SK-N-MC (cell line): ENCODE data around the gene SPINT4.

Source experiments
- DNase-seq: peaks from one replicate; pipeline ENCODE4 v3.0.0-alpha.2; 2011; ENCODE audit warnings: low read depth, low spot score
- H3K27ac ChIP-seq: fragments of 200-600 bp; sonication (generic); 2 replicates; pipeline ENCODE4 v1.5.1; 2016; ENCODE audit warnings: mixed run types
- H3K36me3 ChIP-seq: fragments of 200-600 bp; sonication (generic); 2 replicates; pipeline ENCODE4 v1.6.1; 2017; ENCODE audit warnings: antibody characterized with exemption, low read length, mixed read lengths; ENCODE audit not compliant: insufficient read depth
- H3K4me3 ChIP-seq: fragments of 200-600 bp; sonication (generic); 2 replicates; pipeline ENCODE4 v1.5.1; 2016
- H3K9ac ChIP-seq: fragments of 200-600 bp; sonication (generic); 2 replicates; pipeline ENCODE4 v1.8.0; 2017; ENCODE audit warnings: mixed run types, mixed read lengths; ENCODE audit not compliant: insufficient read length
- H3K9me3 ChIP-seq: fragments of 200-600 bp; sonication (generic); 2 replicates; pipeline ENCODE4 v1.6.1; 2017; ENCODE audit warnings: low read depth, mild to moderate bottlenecking, antibody characterized with exemption, low read length, moderate library complexity, mixed read lengths
- EZH2 ChIP-seq: fragments of 200-600 bp; sonication (generic); IDR thresholded peaks from one replicate; pipeline ENCODE4 v1.6.1; 2017; ENCODE audit warnings: antibody characterized with exemption
- FOXP2 ChIP-seq: optimal IDR thresholded peaks from 2 replicates; pipeline ENCODE3; 2011; ENCODE audit warnings: mild to moderate bottlenecking, moderate library complexity; ENCODE audit not compliant: insufficient read depth; ENCODE audit errors: extremely low read length, control extremely low read depth
- POLR2AphosphoS5 ChIP-seq: IDR thresholded peaks from 2 replicates; pipeline ENCODE4 v1.6.1; 2012; ENCODE audit warnings: mild to moderate bottlenecking, low read depth, low read length, borderline replicate concordance

The SPINT4 gene

GRCh38 chr20:45774945-45775344 lies 52.8 kb downstream of the SPINT4 start:
- H3K27ac ChIP-seq, result no peak overlapping the region
- no peaks in the 10 kb centered on the region for H3K36me3 ChIP-seq
- H3K9ac ChIP-seq, result no peak overlapping the region
- no peak for TF ChIP-seq FOXP2
- no peak for TF ChIP-seq EZH2
- TF ChIP-seq POLR2AphosphoS5, result no peak
- DNase-seq, result no peak
- no peaks in the 10 kb centered on the region for H3K9me3 ChIP-seq
- no peak overlapping the region for H3K4me3 ChIP-seq

- Histone ChIP-seq H3K9ac (no peak overlapping the region), H3K36me3 (no peaks in the 10 kb centered on the region), H3K4me3 (no peak overlapping the region), H3K9me3 (no peaks in the 10 kb centered on the region), H3K27ac (no peak overlapping the region)
- TF ChIP-seq FOXP2 (no peak), POLR2AphosphoS5 (no peak)
- no peak for DNase-seq
These were observed 53.3 kb downstream of the SPINT4 start for GRCh38 chr20:45775411-45775810.
